Fibroblast of skin of right quadriceps (primary cell): Measurements from ENCODE around the gene RAPSN.

ENCODE experiments used
- DNase-seq: peaks from one replicate; pipeline ENCODE4 v3.0.0-alpha.2; 2013

The RAPSN gene

DNA sequence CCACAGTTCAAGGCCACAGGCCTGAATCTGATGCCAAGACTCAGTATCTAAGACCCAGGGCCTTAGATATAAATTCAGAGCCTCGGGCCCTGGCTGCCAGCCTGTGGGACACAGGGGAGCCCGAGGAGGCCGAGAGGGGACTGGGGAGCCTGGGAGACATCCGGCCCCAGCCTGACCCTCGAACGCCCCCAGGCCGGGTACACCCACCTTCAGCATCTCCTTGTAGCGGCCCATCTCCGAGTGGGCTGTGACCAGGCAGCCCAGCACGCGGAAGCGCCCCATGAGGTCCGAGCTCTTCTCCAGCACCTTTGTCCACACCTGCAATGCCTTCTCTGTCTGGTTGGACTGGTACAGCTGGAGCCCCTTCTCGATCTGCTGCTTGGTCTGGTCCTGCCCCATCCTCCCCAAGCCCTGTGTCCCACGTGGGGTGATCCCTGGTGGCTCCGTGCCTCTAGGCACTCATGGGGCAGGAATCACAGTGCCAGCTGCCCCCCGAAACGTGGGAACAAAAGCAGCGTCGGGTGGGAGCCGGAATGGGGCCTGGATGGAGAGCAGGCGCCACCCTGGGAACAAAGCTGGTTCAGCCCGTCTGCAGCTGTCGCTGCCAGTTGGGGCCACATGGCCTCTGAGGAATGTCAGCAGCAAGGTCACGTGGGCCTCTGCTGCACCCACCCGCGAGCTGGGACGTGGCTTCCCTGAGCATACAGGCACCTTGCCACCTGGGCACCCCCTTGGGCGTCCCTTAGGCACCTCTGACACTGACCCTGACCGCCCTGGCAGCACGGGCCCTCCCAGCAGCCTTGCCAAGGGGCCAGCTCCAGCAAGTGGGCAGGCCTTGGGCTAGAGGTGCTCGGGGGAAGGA is at the start of gene RAPSN:
TSS of gene RAPSN (minus strand) at position 571 of the 862 bp plus-strand sequence. CDS start at position 399, 172 bp downstream.
- DNase-seq: no peak

DNA sequence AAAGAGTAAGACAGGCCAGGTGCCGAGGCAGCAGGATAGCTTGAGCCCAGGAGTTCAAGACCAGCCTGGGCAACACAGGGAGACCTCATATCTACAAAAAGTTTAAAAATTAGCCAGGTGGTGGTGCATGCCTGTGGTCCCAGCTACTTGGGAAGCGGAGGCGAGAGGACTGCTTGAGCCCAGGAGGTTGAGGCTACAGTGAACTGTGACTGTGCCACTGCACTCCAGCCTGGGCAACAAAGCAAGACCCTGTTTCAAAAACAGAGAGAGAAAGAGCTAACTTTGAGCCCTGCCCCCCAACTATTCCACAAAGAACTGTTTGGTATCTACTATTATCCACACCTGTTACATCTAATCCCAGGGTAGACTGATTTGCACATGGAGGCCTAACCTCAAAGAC is 49.2 kb upstream of the RAPSN start:
- DNase-seq: no peak

DNA sequence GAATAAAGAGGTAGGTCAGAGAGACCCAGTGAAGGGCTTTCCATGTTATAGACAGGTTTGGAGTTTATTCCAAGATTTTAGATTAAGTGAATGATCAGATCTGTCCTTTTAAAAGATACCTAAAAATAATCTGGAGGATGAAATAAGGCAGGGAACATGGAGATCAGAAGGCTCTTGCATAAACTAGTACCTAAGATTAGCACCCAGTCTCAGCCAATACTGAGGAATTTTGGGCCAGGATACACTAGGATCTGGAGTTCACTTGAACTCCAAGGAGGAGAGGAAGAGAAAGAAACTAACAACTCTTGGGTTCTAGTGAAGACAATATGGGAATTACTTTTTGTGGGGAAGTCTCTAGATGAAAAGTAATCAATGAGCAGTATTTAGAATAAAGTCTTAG is 47.9 kb upstream of the RAPSN start:
- no peak for DNase-seq

DNA sequence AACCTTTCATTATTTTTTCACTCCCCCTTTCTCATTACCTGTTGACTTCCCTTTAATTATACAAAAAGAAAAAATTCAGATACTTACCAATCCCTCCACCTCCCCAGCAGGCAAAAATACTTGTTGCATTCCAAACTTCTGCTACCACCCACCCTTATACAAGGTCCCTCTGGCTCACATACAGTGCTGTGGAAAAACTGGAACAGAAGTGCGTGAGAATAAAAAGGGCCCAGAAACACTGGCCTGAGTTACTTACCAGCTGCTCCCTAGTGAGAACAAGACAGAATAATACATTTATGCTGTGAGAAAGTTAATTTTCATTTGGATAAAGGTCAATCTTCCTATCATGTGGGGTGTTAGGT is 46.9 kb upstream of the RAPSN start:
- peak; percentile 24 for DNase-seq

DNA sequence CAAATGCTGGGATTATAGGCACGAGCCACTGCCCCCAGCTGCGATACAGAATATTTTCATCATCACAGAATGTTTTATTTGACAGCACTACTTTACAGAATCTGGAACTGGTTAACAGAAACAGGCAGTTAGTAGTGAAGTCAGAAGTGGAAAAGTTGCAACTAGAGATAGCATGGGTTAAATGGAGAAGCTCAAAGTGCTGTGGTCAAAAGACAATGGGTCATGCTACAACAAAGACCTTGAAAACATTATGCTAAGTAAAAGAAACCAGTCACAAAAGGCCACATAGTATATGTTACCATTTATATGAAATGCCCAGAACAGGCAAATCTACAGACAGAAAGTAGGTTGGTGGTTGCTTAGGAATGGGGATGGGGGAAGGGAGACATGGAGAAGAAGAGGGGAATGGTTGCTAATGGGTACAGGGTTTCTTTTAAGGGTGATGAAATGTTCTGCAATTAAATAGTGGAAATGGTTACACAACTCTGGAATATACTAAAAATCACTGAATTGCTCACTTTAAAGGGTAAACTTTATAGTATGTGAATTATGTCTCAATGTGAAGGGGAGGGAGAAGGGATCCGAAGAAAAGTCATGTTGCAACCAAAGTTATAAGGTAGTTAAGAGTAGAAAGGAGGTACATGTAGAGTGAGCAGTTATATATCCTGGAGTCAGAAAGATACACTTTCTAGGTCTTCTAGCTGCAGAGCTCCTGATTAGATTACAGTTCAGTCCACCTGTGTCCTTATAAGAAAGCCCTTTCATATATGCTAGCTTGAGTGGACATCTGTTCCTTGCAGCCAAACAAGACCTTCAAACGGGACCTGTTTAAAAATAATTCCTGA is 46.3 kb upstream of the RAPSN start:
- peak; percentile 90 for DNase-seq

DNA sequence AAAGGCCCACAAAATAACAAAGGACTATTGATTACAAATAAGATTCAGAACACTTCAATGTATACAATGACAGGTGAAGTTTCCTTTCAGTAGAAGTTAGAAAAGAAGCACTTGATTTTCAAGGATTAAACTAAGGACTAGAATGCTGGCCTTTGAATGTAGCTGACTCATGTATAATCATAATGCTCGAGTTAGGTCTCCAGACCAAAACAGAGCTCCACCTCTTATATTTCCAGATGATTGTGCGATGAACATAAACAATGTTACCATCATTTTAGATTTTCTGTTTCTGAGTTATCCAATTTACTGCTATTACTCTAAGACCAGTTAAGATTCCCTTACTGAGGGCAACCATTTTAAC is 40.4 kb upstream of the RAPSN start:
- no peak for DNase-seq

DNA sequence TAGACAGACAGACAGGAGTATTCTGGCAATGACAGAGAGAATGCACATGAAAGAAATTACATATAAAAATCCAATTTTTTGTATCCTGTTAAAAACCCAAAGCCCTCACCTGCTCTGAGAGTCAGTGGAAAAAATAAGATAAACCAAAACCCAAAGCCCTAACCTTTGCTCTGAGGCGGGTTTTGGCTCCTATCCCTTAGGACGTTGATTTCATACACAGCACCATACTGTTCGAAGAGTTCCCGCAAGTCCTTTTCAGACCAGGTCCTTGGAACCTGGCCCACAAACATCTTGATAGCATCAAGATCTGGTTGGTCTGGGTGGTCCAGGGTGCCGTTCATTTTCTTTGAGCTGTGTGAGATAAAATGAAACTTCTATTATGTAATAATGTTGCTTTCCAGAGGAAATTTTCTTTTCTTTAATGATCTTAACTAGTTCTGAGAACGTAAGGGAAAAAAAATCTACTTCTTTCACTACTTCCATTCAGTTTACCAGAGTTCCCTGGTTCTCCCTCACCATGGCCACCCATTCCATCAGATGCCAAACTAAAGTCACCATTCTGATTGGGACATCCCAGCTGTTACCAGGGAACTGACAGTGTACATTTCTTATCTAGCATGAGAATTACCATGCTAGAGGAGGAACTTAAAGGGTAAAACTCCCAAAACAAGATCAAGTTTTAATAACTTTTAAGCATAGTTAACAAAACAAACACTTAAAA is 39.9 kb upstream of the RAPSN start:
- DNase-seq: no peak

DNA sequence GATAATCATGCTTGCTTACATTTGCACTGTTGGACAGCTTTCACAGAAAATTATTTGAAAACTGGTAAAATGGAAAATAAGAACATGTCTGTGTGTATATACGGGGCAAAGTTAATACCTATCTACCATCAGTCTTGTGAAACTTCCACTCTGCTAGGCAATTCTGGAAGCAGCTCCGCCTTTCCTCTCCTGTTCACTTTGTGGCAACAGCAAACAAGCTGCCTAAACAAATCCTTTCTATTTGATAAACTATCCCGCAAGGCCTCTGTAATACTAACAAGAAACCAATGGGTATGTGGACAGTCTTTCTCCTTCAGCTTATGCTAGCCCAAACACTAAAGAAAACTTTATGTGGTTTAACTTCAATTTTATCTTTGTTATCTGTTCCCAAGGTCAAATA is 39.2 kb upstream of the RAPSN start:
- DNase-seq: no peak

DNA sequence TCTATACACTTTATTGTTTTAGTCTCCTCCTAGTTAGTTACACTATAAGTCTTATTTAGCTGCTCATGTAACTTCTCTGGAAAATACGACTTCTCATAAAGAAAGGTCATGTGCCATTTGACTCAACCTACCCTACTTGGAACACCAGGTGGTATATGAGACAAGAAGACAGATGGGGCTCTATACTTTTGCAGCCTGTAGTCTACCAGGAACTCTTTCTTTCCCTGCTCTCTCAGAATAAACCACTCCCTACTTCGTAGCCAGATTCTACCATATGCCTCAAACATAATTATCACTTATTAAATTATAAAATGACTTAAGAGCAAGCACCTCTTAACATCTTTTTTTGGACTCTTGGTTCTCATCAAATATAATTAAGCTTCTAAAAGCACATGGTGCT is 38.5 kb upstream of the RAPSN start:
- DNase-seq: no peak

DNA sequence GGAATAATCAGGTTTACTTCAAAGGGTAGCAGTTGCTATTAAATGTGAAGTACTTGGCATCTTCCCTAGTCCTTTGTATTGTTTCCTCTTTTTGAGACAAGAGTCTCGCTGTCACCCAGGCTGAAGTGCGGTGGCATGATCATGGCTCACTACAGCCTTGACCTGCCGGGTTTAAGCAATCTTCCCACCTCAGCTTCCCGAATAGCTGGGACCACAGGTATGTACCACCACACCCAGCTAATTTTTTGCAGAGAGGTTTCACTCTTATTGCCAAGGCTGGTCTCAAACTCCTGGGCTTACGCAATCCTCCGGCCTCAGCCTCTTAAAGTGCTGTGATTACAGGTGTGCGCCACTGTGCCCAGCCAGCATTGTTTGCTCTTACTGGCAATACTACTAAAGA is 36.2 kb upstream of the RAPSN start:
- no peak for DNase-seq

DNA sequence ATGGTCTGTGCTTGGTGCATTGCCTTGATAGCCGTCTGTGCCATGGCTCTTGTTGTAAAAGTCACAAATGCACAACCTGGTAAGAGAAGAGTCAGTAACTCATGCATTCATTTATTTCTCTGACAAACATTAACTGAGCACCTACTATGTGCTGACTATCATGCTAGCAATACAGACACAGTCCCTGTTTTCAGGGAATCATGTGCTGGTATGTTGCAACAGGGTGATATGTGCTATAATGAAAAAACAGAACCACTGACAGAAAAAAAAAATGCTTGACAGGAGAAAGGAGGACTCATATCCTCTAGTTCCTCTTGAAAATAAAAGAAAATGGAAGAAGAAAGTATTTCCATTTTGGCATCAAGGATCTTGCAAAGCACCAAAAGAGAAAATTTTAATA is 34.5 kb upstream of the RAPSN start:
- DNase-seq: no peak

DNA sequence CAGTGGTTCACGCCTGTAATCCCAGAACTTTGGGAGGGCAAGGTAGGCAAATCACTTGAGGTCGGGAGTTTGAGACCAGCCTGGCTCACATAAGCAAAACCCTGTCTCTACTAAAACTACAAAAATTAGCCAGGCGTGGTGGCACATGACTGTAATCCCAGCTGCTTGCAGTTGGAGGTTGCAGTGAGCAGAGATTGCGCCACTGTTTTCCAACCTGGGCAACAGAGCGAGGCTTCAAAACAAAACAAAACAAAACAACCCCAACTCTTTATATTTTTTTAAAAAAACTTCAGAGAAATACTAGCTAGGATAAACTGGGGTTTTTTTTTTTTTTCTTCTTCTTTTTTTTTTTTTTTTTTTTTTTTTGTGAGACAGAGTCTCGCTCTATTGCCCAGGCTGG is 31.8 kb upstream of the RAPSN start:
- DNase-seq: no peak

DNA sequence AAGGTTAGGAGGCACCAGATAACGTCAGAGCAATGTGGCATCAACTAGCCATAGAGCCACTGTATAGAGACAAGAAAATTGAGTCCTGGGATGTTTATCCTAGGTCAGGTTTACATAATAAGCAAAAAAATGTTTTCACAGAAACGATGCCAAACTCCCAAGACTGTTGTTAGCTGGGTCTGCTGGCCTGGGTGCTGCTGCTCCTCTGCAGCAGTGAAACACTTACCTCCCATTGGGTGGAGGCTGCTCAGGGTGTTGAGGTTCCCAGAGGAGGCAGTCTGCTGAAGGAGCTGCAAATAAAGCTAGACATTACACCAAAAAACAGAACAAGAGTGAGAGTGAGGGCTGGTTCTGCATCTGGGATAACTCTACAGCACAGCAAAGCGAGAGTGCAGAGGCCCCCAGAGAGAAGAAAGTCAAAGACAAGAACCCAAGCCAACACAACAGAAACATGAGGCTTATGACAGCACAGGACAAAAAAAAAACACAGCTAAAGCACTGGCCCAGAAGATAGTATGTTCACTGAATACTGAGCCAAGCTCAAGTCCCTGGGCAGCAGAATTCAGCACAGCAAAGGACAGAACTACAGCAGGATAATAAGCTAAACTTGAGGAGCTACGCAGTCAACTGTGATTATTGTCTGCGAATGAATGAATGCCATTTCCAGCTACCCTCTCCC is 29.9 kb upstream of the RAPSN start:
- DNase-seq: no peak

DNA sequence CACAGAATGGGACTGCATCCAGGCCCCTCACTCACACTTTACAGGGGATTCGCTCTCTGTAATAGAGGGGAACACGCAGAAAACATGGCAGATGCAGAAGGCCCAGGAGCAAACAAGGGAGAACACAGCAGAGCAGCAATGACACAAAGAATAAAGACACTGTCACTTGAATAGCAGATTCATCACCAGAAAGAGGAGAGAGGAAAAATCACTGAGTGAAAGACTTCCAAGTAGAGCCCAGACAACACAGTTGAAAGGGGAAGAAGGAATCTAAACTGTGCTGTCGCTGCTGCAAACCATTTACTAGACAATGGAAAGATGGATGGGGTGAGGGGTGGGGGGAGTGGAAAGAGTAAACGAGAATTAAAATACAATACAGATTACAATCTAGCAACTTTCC is 28.8 kb upstream of the RAPSN start:
- DNase-seq: no peak

DNA sequence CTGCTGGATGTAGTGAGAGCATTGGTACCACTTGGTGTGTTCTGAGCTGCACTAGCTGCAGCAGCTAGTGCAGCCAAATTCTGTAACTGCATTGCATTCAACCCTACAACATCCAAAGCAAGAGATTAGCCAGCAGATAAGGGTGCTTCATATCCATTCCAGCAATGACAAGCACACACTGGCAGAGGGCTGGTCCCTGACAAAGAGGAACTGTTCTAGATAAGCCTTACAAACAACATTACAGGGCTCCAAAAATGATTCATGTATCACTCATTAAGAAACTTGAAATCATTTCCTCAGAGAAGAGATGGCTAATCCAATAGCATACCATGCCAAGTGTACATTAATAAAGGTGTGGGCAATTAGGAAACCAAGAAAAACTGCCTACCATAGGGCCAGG is 28.4 kb upstream of the RAPSN start:
- DNase-seq: no peak

DNA sequence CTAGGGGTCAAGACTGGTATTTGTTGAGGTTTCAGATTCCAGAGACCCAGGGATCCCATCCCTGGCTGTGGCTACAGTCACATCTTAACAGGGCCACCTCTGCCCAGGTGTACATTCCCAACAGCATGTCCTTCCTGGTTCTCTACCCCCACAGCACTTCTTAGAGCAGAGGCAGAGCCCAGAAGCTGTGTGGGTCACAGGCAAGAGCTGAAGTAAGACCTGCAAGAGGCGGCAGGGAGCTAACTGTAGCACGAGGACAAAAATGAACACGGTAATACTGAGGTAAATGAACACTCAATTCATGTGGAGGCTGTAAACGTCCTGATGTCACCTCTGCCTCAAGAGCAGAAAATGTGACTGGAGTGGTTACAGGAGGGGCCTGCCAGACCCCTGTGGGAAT is 21.7 kb upstream of the RAPSN start:
- DNase-seq: no peak

DNA sequence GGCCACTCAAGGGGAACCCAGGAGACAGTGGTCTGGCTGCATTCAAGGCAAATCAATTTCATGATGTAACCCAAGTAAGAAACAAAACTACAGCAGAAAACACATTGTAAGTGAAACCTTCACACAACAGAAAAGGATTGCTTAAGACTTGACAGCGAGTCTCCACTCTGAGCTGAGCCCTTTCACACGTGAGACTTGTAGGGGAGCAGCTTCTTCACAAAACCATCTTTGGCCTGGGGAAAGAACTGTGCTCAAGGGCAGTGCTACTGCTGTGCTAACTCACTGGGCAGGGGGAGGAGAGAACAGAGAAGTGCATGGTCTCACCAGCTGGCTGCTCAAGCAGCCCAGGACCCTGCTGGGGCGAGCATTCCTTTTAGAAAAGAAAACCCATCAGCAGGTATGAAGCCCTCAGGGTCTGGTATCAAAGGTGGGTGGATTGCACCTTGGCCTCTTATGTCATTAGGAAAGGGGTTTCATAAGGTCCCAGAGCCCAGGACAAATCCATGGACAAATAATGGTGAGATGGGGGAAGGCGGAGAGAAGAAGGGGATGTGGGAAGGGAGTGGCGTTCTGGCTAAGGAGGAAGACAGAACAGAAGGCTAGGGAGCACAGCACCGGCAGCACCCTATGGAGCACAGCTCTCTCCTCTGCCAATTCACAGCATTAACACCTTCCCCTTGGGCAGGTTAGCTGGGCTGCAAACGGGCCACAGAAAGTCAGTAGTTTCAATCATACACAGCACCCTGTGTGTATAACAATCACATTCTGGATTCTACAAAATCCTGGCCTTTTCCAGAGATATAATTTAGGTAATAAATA is 20.6 kb upstream of the RAPSN start:
- no peak for DNase-seq

DNA sequence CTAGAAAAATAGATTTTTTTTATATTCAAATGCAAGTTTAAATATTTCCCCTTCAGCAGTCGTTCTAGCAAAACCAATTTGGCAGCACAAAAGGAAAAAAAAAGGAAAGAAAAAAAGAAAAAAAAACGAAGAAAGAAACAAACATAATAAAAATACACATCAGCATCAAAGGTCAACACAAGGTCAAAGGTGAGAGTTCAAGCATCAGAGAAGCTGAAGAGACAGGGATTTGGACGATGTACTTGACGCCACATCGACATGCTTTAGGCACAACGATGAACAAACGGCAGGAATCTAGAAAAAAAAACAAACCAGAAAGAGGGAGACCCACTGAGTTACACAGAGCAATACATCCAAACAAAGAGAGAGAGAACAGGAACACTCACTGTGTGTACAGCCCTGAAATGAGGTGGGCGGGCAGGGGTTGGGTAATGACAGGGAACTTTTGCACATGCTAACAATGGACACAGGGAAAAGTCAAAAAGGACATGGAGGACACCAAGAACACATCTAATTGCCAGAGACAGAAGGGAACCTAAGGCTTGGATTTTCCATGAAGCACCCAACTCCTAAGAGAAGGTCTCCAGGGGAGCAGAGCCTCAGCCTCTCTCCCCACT is 19.8 kb upstream of the RAPSN start:
- no peak for DNase-seq

DNA sequence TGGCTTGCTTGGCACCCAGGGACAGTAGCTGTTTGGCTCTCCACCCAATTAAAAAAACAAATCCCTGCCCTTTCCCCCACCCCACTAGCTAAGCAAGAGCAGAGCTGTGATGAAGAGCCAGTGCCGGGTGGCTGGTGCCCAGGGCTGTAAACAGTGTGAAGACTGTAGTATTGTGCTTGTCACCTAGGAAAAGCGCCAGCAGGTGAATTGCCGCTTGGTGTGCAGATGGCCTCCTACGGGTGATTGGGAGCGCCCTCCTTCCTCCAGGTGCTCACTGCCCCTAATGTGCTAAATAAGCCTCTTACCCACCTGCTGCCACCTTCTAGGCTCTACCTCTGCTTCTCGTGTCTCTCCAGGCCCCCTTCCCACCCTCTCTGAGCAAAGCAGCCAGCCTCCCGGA is 18.4 kb upstream of the RAPSN start:
- DNase-seq: no peak

DNA sequence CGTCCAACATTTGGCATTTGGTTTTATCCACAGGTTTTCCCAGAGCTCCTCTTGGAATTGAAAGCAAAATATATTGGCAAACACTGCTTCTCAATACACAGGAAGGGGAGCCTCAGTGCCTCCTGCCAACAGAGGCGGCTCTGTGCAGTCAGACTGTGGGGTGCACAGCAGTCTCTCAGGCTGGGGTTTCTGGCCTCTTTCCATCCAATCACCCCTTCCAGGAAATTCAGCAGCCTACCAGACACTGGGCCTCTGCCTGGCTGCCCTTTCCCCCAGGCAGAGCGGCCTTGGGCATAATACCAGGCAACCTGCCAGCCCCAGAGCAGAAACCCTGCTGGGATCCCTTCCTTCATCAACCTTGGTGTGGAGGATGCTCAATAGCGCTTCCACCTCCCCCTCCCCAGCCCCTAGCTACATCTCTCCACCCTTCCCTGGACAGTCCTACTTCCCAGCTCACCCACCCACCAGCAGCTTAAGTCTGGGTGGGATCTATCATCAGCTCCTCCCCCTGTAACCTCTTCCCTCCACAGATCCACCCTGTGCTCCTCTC is 17.8 kb upstream of the RAPSN start:
- no peak for DNase-seq

DNA sequence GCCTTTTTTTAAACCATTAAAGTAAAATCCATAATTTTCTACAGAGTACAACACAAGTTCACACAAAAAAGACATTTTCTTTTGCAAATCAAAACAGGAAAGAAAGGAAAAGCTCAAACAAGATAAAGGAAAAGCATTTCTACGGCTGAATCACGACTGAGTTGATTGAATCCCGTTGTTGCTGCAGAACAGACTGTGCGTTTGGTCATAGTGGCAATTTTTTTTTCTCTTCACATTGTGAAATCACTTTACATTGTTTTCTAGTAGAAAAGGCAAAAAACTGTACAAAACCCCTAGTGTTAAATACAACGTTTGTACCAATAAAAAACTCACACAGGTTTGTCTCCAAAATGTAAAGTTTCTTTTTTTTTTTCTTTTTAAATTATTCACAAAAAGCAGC is 17.3 kb upstream of the RAPSN start:
- DNase-seq: no peak
